Natural killer cell treated with Interleukin-12 subunit alpha and Interleukin-12 subunit beta and Interleukin-15 and Interleukin-18, amount 100 ng/mL, for 72 hours (primary cell): ENCODE data around the gene PTPN4. TPM values are rescaled to one million over a fixed set of nuclear protein-coding genes. Genes with fewer than 3 reads are reported as not detected.

Source experiments
- ATAC-seq, 2 donors: fragments of 150-1000 bp; cut with Tn5 transposase in 1 of 2; sonication (Bioruptor Pico), chemical (Tn5 transposase) in 1 of 2; 2 replicates each; pipeline ENCODE4 v1.10.0; 2021
- DNase-seq: peaks from one replicate; pipeline ENCODE4 v3.0.0; 2022; ENCODE audit warnings: low spot score
- H3K27ac Mint-ChIP-seq, 2 donors: 1 replicate in 1 of 2; 2 replicates in 1 of 2; pipeline ENCODE4 v1.8.0; 2022; ENCODE audit warnings: mixed read lengths in 2 of 2, mild to moderate bottlenecking in 1 of 2, moderate library complexity in 1 of 2
- H3K27me3 Mint-ChIP-seq, 2 donors: 1 replicate in 1 of 2; 2 replicates in 1 of 2; pipeline ENCODE4 v1.8.0; 2022; ENCODE audit warnings: mixed read lengths in 2 of 2
- H3K36me3 Mint-ChIP-seq: one replicate; pipeline ENCODE4 v1.8.0; 2022; ENCODE audit warnings: mixed read lengths
- H3K4me1 Mint-ChIP-seq, 2 donors: 1 replicate in 1 of 2; 2 replicates in 1 of 2; pipeline ENCODE4 v1.8.0; 2022; ENCODE audit warnings: low read depth in 2 of 2, mixed read lengths in 2 of 2, mild to moderate bottlenecking in 1 of 2
- H3K4me3 Mint-ChIP-seq: one replicate; pipeline ENCODE4 v1.8.0; 2022; ENCODE audit warnings: mixed read lengths
- H3K9me3 Mint-ChIP-seq: 2 replicates; pipeline ENCODE4 v1.8.0; 2022; ENCODE audit warnings: mixed read lengths
- total RNA-seq, 2 donors: library from RNA; stranded (reverse); gene quantifications; one replicate each; pipeline ENCODE4 v1.2.3, GENCODE V29; 2022

The PTPN4 gene
- total RNA-seq, 2 donors from 2014 or later: 56.5 to 80.8 TPM

GRCh38 chr2:119721904-119722303 is 37.8 kb upstream of the PTPN4 start:
- ATAC-seq: no peak
- H3K4me3 Mint-ChIP-seq: no peak overlapping the region
- no peak overlapping the region for H3K27ac Mint-ChIP-seq
- no peaks in the 10 kb centered on the region for H3K9me3 Mint-ChIP-seq
- H3K36me3 Mint-ChIP-seq: no peaks in the 10 kb centered on the region
- no peaks in the 10 kb centered on the region for H3K27me3 Mint-ChIP-seq
- no peak for DNase-seq
- H3K4me1 Mint-ChIP-seq: peaks cover 8% of the 10 kb centered on the region in 2 donors

GRCh38 chr2:119723186-119723585 is 36.5 kb upstream of the PTPN4 start:
- Mint-ChIP-seq H3K27me3 (peaks cover 5 to 6% of the 10 kb centered on the region in 2 donors), H3K4me3 (no peak overlapping the region), H3K4me1 (peaks cover 8% of the 10 kb centered on the region in 2 donors), H3K36me3 (no peaks in the 10 kb centered on the region), H3K27ac (no peak overlapping the region), H3K9me3 (no peaks in the 10 kb centered on the region)
- DNase-seq (no peak), ATAC-seq (no peak)

- DNase-seq (no peak), ATAC-seq (no peak)
- peaks cover 5 to 6% of the 10 kb centered on the region in 2 donors for H3K27me3 Mint-ChIP-seq
- no peaks in the 10 kb centered on the region for H3K36me3 Mint-ChIP-seq
- H3K4me1 Mint-ChIP-seq: peaks cover 6% of the 10 kb centered on the region in 2 donors
- no peak overlapping the region for H3K27ac Mint-ChIP-seq
- no peaks in the 10 kb centered on the region for H3K9me3 Mint-ChIP-seq
- no peak overlapping the region for H3K4me3 Mint-ChIP-seq
These were observed 35.8 kb upstream of the PTPN4 start for GRCh38 chr2:119723784-119724467.

GRCh38 chr2:119724656-119725485 is 34.9 kb upstream of the PTPN4 start:
- DNase-seq (no peak), ATAC-seq (no peak)
- Mint-ChIP-seq H3K27me3 (peaks cover 5 to 6% of the 10 kb centered on the region in 2 donors), H3K27ac (no peak overlapping the region), H3K36me3 (no peaks in the 10 kb centered on the region), H3K4me3 (no peak overlapping the region), H3K9me3 (no peaks in the 10 kb centered on the region), H3K4me1 (no peaks in the 10 kb centered on the region)

GRCh38 chr2:119727493-119727892 is 32.2 kb upstream of the PTPN4 start:
- no peaks in the 10 kb centered on the region for H3K36me3 Mint-ChIP-seq

GRCh38 chr2:119728421-119728820 is 31.3 kb upstream of the PTPN4 start:
- ATAC-seq (no peak), DNase-seq (no peak)
- no peaks in the 10 kb centered on the region for H3K4me1 Mint-ChIP-seq
- peaks cover 5 to 6% of the 10 kb centered on the region in 2 donors for H3K27me3 Mint-ChIP-seq
- no peaks in the 10 kb centered on the region for H3K9me3 Mint-ChIP-seq
- H3K4me3 Mint-ChIP-seq: no peak overlapping the region
- no peaks in the 10 kb centered on the region for H3K36me3 Mint-ChIP-seq
- no peak overlapping the region for H3K27ac Mint-ChIP-seq

More at GRCh38 chr2:119727493-119727892, 32.2 kb upstream of the PTPN4 start:
- ATAC-seq: no peak
- Mint-ChIP-seq H3K4me3 (no peak overlapping the region), H3K27ac (no peak overlapping the region), H3K27me3 (peaks cover 5 to 6% of the 10 kb centered on the region in 2 donors), H3K9me3 (no peaks in the 10 kb centered on the region), H3K4me1 (no peaks in the 10 kb centered on the region)
- DNase-seq: no peak

GRCh38 chr2:119730671-119731177 is 29.0 kb upstream of the PTPN4 start:
- Mint-ChIP-seq H3K9me3 (no peaks in the 10 kb centered on the region), H3K4me1 (no peaks in the 10 kb centered on the region), H3K4me3 (no peak overlapping the region), H3K27ac (no peak overlapping the region), H3K27me3 (peaks cover 6% of the 10 kb centered on the region in 2 donors), H3K36me3 (no peaks in the 10 kb centered on the region)
- DNase-seq (no peak), ATAC-seq (no peak)

GRCh38 chr2:119731983-119732382 is 27.7 kb upstream of the PTPN4 start:
- Mint-ChIP-seq H3K27me3 (peaks cover 6 to 7% of the 10 kb centered on the region in 2 donors), H3K27ac (no peak overlapping the region), H3K9me3 (no peaks in the 10 kb centered on the region), H3K36me3 (no peaks in the 10 kb centered on the region), H3K4me3 (no peak overlapping the region), H3K4me1 (no peaks in the 10 kb centered on the region)
- DNase-seq (no peak), ATAC-seq (no peak)

GRCh38 chr2:119732601-119733164 is 27.0 kb upstream of the PTPN4 start:
- Mint-ChIP-seq H3K4me1 (no peaks in the 10 kb centered on the region), H3K9me3 (no peaks in the 10 kb centered on the region), H3K4me3 (no peak overlapping the region), H3K36me3 (no peaks in the 10 kb centered on the region), H3K27me3 (peaks cover 2 to 7% of the 10 kb centered on the region in 2 donors), H3K27ac (no peak overlapping the region)
- ATAC-seq: no peak
- DNase-seq: no peak

GRCh38 chr2:119734047-119734446 is 25.7 kb upstream of the PTPN4 start:
- Mint-ChIP-seq H3K36me3 (no peaks in the 10 kb centered on the region), H3K4me3 (no peak overlapping the region), H3K27me3 (peaks cover 2 to 9% of the 10 kb centered on the region in 2 donors), H3K27ac (no peak overlapping the region), H3K9me3 (no peaks in the 10 kb centered on the region), H3K4me1 (no peaks in the 10 kb centered on the region)
- ATAC-seq (no peak), DNase-seq (no peak)

- DNase-seq (no peak), ATAC-seq (no peak)
- H3K27ac Mint-ChIP-seq: no peak overlapping the region
- no peaks in the 10 kb centered on the region for H3K36me3 Mint-ChIP-seq
- H3K9me3 Mint-ChIP-seq: no peaks in the 10 kb centered on the region
- H3K27me3 Mint-ChIP-seq: peaks cover 2 to 9% of the 10 kb centered on the region in 2 donors
- peaks cover 0 to 3% of the 10 kb centered on the region in 2 donors for H3K4me1 Mint-ChIP-seq
- H3K4me3 Mint-ChIP-seq: no peak overlapping the region
These were observed 24.2 kb upstream of the PTPN4 start for GRCh38 chr2:119735565-119735964.

GRCh38 chr2:119736021-119736420 is 23.7 kb upstream of the PTPN4 start:
- H3K27ac Mint-ChIP-seq: no peak overlapping the region
- DNase-seq (no peak), ATAC-seq (no peak)
- H3K9me3 Mint-ChIP-seq: no peaks in the 10 kb centered on the region
- H3K36me3 Mint-ChIP-seq: no peaks in the 10 kb centered on the region
- peaks cover 2 to 9% of the 10 kb centered on the region in 2 donors for H3K27me3 Mint-ChIP-seq
- H3K4me1 Mint-ChIP-seq: peaks cover 0 to 3% of the 10 kb centered on the region in 2 donors
- H3K4me3 Mint-ChIP-seq: no peak overlapping the region

GRCh38 chr2:119739580-119740255 is 20.0 kb upstream of the PTPN4 start:
- Mint-ChIP-seq H3K36me3 (no peaks in the 10 kb centered on the region), H3K27ac (no peak overlapping the region), H3K4me3 (no peak overlapping the region), H3K4me1 (peaks cover 0 to 3% of the 10 kb centered on the region in 2 donors), H3K27me3 (peaks cover 15 to 32% of the 10 kb centered on the region in 2 donors), H3K9me3 (no peaks in the 10 kb centered on the region)
- ATAC-seq (no peak), DNase-seq (no peak)
